GM21423 (cell line): ENCODE results near the gene STYXL1.

Experiments used
- ATAC-seq: cut with Tn5 transposase; IDR thresholded peaks from one replicate; pipeline ENCODE4 v1.9.1; 2021; ENCODE audit warnings: mild to moderate bottlenecking, moderate library complexity; ENCODE audit not compliant: unreplicated experiment

STYXL1 gene

GRCh38 chr7:75995052-75995471, 52.7 kb downstream of the STYXL1 start:
- no peak for ATAC-seq

- ATAC-seq: peak; percentile 93
Observed at GRCh38 chr7:75994388-75995051, 53.3 kb downstream of the STYXL1 start, which contains the start of gene TMEM120A. Gene TMEM120A (minus strand): TSS chr7:75994595. CDS start chr7:75994570, 25 bp downstream.

GRCh38 chr7:75993689-75994387, 54.0 kb downstream of the STYXL1 start:
- peak; percentile 6 for ATAC-seq

GRCh38 chr7:75992083-75992755, 55.6 kb downstream of the STYXL1 start:
- no peak for ATAC-seq

GRCh38 chr7:75991531-75992082, 56.2 kb downstream of the STYXL1 start:
- no peak for ATAC-seq

- ATAC-seq: no peak
Observed at GRCh38 chr7:75989500-75990388, 58.1 kb downstream of the STYXL1 start.

GRCh38 chr7:75988568-75989499, 59.0 kb downstream of the STYXL1 start:
- no peak for ATAC-seq

- ATAC-seq: no peak
Observed at GRCh38 chr7:75987805-75988567, 59.8 kb downstream of the STYXL1 start.

- no peak for ATAC-seq
Observed at GRCh38 chr7:75987026-75987804, 60.6 kb downstream of the STYXL1 start.

- no peak for ATAC-seq
Observed at GRCh38 chr7:75986147-75986781, 61.5 kb downstream of the STYXL1 start.

GRCh38 chr7:75985518-75986146, 62.2 kb downstream of the STYXL1 start:
- ATAC-seq: no peak

GRCh38 chr7:75985009-75985517, 62.7 kb downstream of the STYXL1 start:
- no peak for ATAC-seq

GRCh38 chr7:75984130-75985008, 63.4 kb downstream of the STYXL1 start:
- ATAC-seq: no peak

- ATAC-seq: no peak
Observed at GRCh38 chr7:75983471-75984129, 64.2 kb downstream of the STYXL1 start.

- no peak for ATAC-seq
Observed at GRCh38 chr7:75982306-75983064, 65.3 kb downstream of the STYXL1 start.
